HG02763 (cell line): ENCODE data around the gene CNKSR2.
"Not testable (repeated sequence)": the region's sequence is repeated elsewhere in the genome, so short reads cannot be mapped to it uniquely, and the experiment has no call there.

Experiments
- ATAC-seq: cut with Tn5 transposase; IDR thresholded peaks from one replicate; pipeline ENCODE4 v1.9.1; 2021; ENCODE audit warnings: mild to moderate bottlenecking, moderate library complexity; ENCODE audit not compliant: unreplicated experiment

CNKSR2 gene

GRCh38 chrX:21438792-21439191 is 64.6 kb downstream of the CNKSR2 start:
- ATAC-seq: peak; percentile 97

GRCh38 chrX:21440911-21441310 is 66.7 kb downstream of the CNKSR2 start:
- ATAC-seq: no peak

GRCh38 chrX:21457718-21458117 is 83.5 kb downstream of the CNKSR2 start:
- no peak for ATAC-seq

- no peak for ATAC-seq
Measured at GRCh38 chrX:21469071-21469470, 94.9 kb downstream of the CNKSR2 start.

- no peak for ATAC-seq
Measured at GRCh38 chrX:21476909-21477308, 102.7 kb downstream of the CNKSR2 start.

- peak; percentile 74 for ATAC-seq
Measured at GRCh38 chrX:21479695-21480270, 105.6 kb downstream of the CNKSR2 start.

- ATAC-seq: no peak
Measured at GRCh38 chrX:21481761-21482160, 107.5 kb downstream of the CNKSR2 start.

GRCh38 chrX:21484051-21484450 is 109.8 kb downstream of the CNKSR2 start:
- ATAC-seq: not testable (repeated sequence)

- no peak for ATAC-seq
Measured at GRCh38 chrX:21487832-21488231, 113.6 kb downstream of the CNKSR2 start.

GRCh38 chrX:21490341-21490740 is 116.1 kb downstream of the CNKSR2 start:
- no peak for ATAC-seq

GRCh38 chrX:21493226-21493830 is 119.1 kb downstream of the CNKSR2 start:
- ATAC-seq: no peak

GRCh38 chrX:21503593-21503992 is 129.4 kb downstream of the CNKSR2 start:
- ATAC-seq: peak; percentile 82

- ATAC-seq: no peak
Measured at GRCh38 chrX:21509912-21510311, 135.7 kb downstream of the CNKSR2 start.

- ATAC-seq: no peak
Measured at GRCh38 chrX:21524008-21524407, 149.8 kb downstream of the CNKSR2 start.

- no peak for ATAC-seq
Measured at GRCh38 chrX:21528076-21528475, 153.9 kb downstream of the CNKSR2 start.

- ATAC-seq: no peak
Measured at GRCh38 chrX:21529771-21530170, 155.6 kb downstream of the CNKSR2 start.

GRCh38 chrX:21544642-21545041 is 170.4 kb downstream of the CNKSR2 start:
- ATAC-seq: not testable (repeated sequence)

- ATAC-seq: no peak
Measured at GRCh38 chrX:21559417-21559816, 185.2 kb downstream of the CNKSR2 start.

GRCh38 chrX:21565025-21565424 is 190.8 kb downstream of the CNKSR2 start:
- ATAC-seq: no peak

- ATAC-seq: no peak
Measured at GRCh38 chrX:21574793-21575192, 200.6 kb downstream of the CNKSR2 start.

- ATAC-seq: no peak
Measured at GRCh38 chrX:21581479-21581878, 207.3 kb downstream of the CNKSR2 start.

GRCh38 chrX:21586001-21586400 is 211.8 kb downstream of the CNKSR2 start:
- no peak for ATAC-seq
